GM21737 (cell line): Measurements from ENCODE around the gene ULK4.

Experiments
- ATAC-seq: cut with Tn5 transposase; IDR thresholded peaks from one replicate; pipeline ENCODE4 v1.9.1; 2021; ENCODE audit warnings: mild to moderate bottlenecking, moderate library complexity; ENCODE audit not compliant: unreplicated experiment

The ULK4 gene

GRCh38 chr3:41519746-41520145 is 442.2 kb downstream of the ULK4 start:
- no peak for ATAC-seq

- ATAC-seq = no peak
Observed at GRCh38 chr3:41518626-41519025, 443.3 kb downstream of the ULK4 start.

GRCh38 chr3:41508063-41508696 is 453.7 kb downstream of the ULK4 start:
- ATAC-seq = no peak

- ATAC-seq = no peak
Observed at GRCh38 chr3:41507336-41508062, 454.4 kb downstream of the ULK4 start.

GRCh38 chr3:41503998-41504623 is 457.8 kb downstream of the ULK4 start:
- ATAC-seq = no peak

GRCh38 chr3:41502481-41502880 is 459.4 kb downstream of the ULK4 start:
- ATAC-seq = no peak

- ATAC-seq = no peak
Observed at GRCh38 chr3:41502023-41502422, 459.9 kb downstream of the ULK4 start.

- no peak for ATAC-seq
Observed at GRCh38 chr3:41498847-41499246, 463.1 kb downstream of the ULK4 start.

GRCh38 chr3:41490360-41490759 is 471.5 kb downstream of the ULK4 start:
- ATAC-seq = no peak

- no peak for ATAC-seq
Observed at GRCh38 chr3:41489231-41489630, 472.7 kb downstream of the ULK4 start.

- ATAC-seq = no peak
Observed at GRCh38 chr3:41488501-41488900, 473.4 kb downstream of the ULK4 start.

- ATAC-seq = no peak
Observed at GRCh38 chr3:41485484-41485883, 476.4 kb downstream of the ULK4 start.

GRCh38 chr3:41482134-41482533 is 479.8 kb downstream of the ULK4 start:
- no peak for ATAC-seq

- ATAC-seq = no peak
Observed at GRCh38 chr3:41478278-41478677, 483.6 kb downstream of the ULK4 start.

- no peak for ATAC-seq
Observed at GRCh38 chr3:41477399-41478014, 484.4 kb downstream of the ULK4 start.

- no peak for ATAC-seq
Observed at GRCh38 chr3:41469083-41469482, 492.8 kb downstream of the ULK4 start.

- ATAC-seq = no peak
Observed at GRCh38 chr3:41467481-41467880, 494.4 kb downstream of the ULK4 start.

- ATAC-seq = no peak
Observed at GRCh38 chr3:41464858-41465257, 497.0 kb downstream of the ULK4 start.

- ATAC-seq = no peak
Observed at GRCh38 chr3:41464401-41464800, 497.5 kb downstream of the ULK4 start.

GRCh38 chr3:41462103-41462691 is 499.7 kb downstream of the ULK4 start:
- ATAC-seq = no peak

GRCh38 chr3:41460736-41461135 is 501.2 kb downstream of the ULK4 start:
- ATAC-seq = no peak
